NCI-H2196 (cell line): Measurements from ENCODE around the gene EGLN2.
A peak's percentile ranks its signal among the peaks of the same experiment; 100 is the strongest.
"Not testable (repeated sequence)": the region's sequence is repeated elsewhere in the genome, so short reads cannot be mapped to it uniquely, and the experiment has no call there.

Source experiments
- DNase-seq: peaks from one replicate; lab custom pipeline; 2025; ENCODE audit not compliant: unreplicated experiment; lab: John Stamatoyannopoulos, UW

Gene EGLN2

DNA sequence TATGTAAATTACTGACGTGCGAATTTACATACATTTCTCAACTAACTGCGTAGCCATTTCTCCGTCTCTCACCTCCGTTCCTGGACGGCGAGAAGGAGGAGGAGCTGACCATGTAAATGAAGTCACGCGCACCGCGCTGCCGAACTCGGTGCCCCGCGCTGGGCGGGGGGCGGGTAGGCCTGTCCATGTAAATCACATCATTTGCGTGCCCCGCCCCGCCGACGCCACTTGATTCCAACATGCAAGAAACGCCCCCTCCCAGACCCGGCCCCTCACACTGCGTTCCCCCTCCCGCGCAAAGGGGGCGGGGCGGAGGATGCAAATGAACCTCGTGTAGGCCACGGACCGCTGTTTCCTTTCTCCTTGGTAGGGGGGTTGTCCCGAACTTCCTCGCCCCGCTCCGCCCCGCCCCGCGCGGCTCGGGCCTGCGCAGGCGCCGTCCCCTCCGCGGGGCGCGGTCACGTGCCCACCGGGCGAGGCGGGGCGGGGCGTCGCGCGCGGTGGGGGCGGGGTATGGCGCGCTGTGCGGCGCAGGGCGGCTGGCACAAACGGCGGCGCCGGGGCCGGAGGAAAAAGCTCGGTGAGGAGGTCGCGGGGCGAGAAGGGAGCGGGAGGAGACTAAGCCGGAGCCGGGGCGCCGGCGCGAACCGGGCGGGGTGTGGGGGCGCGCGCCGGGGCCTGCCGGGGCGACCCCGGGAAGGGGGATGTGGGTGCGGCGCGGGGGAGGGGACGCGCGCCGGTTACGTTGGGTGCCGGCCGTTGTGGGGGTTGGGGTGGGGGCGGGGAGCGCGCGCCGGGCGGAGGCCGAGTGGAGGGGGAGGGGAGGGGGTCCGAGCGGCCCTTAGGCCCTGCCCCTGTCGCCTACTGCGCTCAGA, at the start of gene EGLN2:
Gene EGLN2, plus strand, starts transcription at position 509 of the 875 bp plus-strand sequence. CDS start 1,382 bp downstream, outside the sequence.
- DNase-seq, result peak; percentile 99

DNA sequence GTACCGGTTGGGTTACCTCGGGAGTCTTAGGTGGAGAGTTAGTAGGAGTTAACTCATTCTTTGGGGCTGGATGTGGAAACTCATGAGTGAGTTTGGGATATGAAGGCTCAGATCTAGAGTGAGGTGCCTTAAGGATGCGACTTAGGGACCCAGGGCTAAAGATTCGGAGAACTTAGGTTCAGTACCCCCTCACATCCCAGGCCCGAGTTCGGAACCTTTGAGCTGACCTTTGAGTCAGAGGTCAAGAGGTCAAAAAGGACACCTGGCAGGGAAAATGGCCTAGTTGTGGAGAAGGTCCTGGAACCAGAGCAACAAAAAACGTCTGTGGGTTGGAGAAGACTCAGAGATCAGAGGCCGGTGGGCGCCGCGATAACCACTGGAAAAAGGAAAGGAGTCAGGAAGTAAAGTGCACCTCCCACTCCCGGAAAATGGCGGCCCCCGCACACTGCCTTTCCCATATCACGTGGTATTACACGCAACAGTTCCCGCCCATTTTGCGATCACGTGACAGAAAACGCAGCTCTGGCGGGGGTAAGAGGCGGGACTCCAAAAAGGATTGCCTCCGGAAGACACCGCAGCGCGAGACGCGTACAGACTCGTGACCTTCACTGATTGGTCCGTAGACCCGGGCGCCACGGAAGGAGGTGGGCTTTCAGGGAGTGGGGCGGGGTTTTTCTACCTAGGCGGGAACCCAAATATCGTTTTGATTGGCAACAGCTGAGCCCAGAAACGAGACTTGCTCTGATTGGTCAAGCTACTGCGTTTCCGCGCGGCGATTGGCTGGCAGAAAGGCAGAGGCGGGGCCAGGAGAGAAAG, 48.7 kb upstream of the EGLN2 start, which contains the start of gene ACTMAP:
Gene ACTMAP, minus strand, starts transcription at position 420 of the 816 bp plus-strand sequence. CDS start 674 bp downstream, outside the sequence.
- peak; percentile 100 for DNase-seq

DNA sequence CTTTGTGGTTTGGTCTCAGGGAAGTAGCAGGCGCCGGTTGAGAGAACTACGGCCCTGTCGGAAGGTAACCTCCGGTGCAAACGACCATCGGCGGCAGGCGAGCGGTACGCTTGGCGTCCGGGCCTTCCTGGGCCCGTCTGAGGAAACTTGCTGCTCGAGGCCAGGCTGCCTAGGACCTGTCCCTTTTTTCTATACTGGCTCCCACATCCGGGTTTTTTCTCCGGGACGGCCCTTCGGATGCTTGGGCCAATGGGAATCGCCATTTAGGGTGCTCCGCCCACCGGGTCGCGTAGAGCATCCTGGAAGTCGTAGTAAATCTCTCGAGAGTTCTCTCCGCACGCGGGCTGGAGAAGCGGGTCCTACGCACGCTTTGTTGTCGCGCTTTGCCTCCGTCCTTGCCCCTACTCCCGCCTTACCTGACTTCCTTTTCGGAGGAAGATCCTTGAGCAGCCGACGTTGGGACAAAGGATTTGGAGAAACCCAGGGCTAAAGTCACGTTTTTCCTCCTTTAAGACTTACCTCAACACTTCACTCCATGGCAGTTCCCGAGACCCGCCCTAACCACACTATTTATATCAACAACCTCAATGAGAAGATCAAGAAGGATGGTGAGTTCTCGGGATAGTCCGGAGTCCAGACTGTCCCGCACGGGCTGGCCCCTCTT, 48.0 kb upstream of the EGLN2 start, which contains the start of gene SNRPA:
Gene SNRPA, plus strand, starts transcription at position 330 of the 664 bp plus-strand sequence. Its CDS starts 206 bp downstream, at position 536.
- peak; percentile 98 for DNase-seq

GRCh38 chr19:40752257-40752781, 46.7 kb upstream of the EGLN2 start:
- DNase-seq, result no peak

DNA sequence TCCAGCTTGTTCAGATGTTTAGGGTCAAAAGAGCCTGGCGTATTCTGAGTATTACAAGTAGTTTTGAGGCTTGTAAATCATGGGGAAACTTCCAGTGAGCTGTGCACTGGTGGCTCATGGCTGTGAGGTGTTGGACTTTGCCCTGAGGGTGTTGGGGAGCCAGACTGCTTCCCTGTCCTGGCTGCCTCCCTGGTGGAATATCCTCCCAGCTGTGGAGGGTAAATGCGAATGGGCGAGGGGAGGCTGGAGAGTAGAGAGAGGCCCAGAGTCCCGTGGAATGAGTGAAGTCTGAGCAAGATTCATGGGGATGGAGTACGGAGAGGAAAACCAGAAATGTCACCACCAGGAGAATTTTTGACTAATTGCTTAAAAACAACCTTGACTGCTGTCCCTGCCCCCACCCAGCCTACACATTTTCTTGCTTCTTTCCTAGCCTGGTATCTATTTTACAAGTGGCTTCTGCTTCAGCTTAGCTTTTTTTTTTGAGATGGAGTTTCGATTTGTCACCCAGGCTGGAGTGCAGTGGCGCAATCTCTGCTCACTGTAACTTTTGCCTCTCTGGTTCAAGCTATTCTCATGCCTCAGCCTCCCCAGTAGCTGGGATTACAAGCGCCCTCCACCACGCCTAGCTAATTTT, 44.3 kb upstream of the EGLN2 start:
- no peak for DNase-seq

DNA sequence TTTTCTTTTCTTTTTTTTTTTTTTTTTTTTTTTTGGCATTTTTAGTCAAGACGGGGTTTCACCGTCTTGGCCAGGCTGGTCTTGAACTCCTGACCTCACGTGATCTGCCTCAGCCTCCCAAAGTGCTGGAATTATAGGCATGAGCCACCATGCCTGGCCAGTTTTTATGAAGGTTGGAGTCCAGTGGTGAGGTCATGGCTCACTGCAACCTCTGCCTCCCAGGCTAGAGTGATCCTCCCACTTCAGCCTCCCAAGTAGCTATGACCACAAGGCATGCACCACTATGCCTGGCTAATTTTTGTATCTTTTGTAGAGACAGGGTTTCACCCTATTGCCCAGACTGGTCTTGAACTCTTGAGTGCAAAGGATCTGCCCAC, 43.8 kb upstream of the EGLN2 start:
- no peak for DNase-seq

GRCh38 chr19:40755791-40756190, 43.2 kb upstream of the EGLN2 start:
- no peak for DNase-seq

- DNase-seq, result no peak
Measured at GRCh38 chr19:40756502-40757110, 42.4 kb upstream of the EGLN2 start.

- no peak for DNase-seq
Measured at GRCh38 chr19:40758491-40758890, 40.5 kb upstream of the EGLN2 start.

- DNase-seq, result no peak
Measured at GRCh38 chr19:40759352-40759751, 39.6 kb upstream of the EGLN2 start.

- no peak for DNase-seq
Measured at GRCh38 chr19:40762754-40763470, 36.1 kb upstream of the EGLN2 start.

DNA sequence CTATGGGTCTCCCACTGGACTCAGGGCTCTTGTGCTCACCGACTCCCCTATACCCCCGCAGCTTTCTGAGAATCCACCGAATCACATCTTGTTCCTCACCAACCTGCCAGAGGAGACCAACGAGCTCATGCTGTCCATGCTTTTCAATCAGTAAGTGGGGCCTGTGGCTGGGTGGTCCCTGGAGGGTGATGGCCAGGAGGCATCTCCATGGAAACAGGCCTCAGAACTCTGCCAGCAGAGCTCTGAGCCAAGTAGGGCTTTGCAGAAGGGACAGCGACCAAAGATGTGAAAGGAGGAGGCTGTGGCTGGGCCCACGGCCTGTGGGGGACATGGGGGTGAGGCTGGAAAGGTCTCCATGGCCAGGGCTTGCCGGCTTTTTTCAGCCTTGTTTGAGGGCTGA, 35.5 kb upstream of the EGLN2 start:
- no peak for DNase-seq

DNA sequence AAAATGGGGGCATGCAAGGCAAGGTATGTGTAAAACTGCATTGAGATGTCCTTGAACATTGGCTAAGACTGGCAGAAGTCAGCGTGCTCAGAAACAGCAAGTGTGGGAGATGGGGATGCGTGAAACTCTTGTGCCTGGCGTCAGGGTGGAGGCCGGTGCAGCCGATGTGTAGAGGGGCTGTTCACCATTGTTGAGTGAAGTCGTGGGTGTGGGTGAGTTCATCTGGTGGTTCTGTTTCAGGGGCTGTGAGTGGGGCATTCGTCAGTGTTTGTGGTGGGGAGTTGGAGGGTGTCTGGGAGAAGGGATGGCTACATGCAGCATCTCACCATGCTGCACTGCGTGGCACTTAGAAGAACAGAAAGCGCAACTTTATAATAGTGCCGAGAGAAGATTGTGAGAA, 35.0 kb upstream of the EGLN2 start:
- DNase-seq, result no peak

GRCh38 chr19:40766385-40766784, 32.6 kb upstream of the EGLN2 start:
- DNase-seq, result not testable (repeated sequence)

- no peak for DNase-seq
Measured at GRCh38 chr19:40768869-40769268, 30.1 kb upstream of the EGLN2 start.

DNA sequence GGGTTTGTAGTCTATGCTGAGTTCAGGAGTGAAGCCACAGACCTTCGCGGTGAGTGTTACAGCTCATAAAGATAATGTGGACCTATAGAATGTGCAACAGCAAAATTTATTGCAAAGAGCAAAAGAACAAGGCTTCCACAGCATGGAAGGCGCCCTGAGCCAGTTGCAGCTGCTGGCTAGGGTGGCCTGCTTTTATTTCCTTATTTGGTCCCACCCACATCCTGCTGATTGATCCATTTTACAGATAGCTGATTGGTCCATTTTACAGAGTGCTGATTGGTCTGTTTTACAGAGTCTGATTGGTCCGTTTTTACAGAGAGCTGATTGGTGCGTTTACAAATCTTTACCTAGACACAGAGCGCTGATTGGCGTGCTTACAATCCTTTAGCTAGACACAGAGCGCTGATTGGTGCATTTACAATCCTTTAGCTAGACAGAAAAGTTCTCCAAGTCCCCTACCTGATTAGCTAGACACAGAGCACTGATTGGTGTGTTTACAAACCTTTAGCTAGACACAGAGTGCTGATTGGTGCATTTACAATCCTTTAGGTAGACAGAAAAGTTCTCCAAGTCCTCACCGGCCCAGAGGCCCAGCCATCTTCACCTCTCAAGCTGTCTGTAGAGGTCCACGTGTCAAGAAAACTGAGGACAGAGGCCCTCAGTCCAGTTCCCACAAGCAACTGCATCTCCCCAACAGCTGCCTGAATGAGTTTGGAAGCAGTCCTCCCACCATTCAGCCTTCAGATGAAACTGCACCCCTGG, 27.7 kb upstream of the EGLN2 start:
- DNase-seq, result not testable (repeated sequence)

GRCh38 chr19:40774916-40775631, 23.9 kb upstream of the EGLN2 start, which contains the start of gene MIA:
Gene MIA, plus strand, starts transcription at chr19:40775521. Its CDS starts 22 bp downstream, at chr19:40775543.
- no peak for DNase-seq

DNA sequence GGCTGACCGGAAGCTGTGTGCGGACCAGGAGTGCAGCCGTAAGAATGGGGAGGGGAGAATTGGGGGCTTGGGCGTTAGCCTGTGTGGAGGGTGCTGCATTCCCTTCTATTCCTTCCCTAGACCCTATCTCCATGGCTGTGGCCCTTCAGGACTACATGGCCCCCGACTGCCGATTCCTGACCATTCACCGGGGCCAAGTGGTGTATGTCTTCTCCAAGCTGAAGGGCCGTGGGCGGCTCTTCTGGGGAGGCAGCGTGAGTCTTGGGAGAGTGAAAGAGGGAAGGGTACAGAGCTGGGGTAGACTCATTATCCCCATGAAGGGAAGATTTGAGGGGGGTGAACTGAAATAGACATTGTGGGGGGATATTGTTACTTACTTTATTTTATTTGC, 23.4 kb upstream of the EGLN2 start:
- DNase-seq, result no peak
